Gastroesophageal sphincter (tissue), 3 donors: ENCODE measurements around the gene VTN.

ENCODE experiments used
- CTCF ChIP-seq, 4 experiments: fragments of 200-600 bp in 2 of 4; fragments of 450-650 bp in 2 of 4; sonication (generic) in 1 of 4; IDR thresholded peaks; one replicate each; pipeline ENCODE4 v1.5.1; 2017 to 2019; ENCODE audit warnings: antibody characterized with exemption in 4 of 4, mild to moderate bottlenecking in 2 of 4, moderate library complexity in 2 of 4
- POLR2AphosphoS5 ChIP-seq: sonication (generic); formaldehyde crosslinking; IDR thresholded peaks from one replicate; pipeline ENCODE4 v1.6.1; 2017; ENCODE audit warnings: antibody characterized with exemption

- TF ChIP-seq POLR2AphosphoS5: no peak
- no peak for TF ChIP-seq CTCF (IDR thresholded peaks at IDR 0.05)
These were observed 27.2 kb upstream of the VTN start for GRCh38 chr17:28397275-28397674.
